HUES6 (cell line): ENCODE data around the gene ENTREP3.
"Not testable (repeated sequence)": the region's sequence is repeated elsewhere in the genome, so short reads cannot be mapped to it uniquely, and the experiment has no call there.

Experiments
- H3K27ac ChIP-seq: 2 replicates; pipeline ENCODE4 v1.7.0; 2013; ENCODE audit warnings: low read depth, mild to moderate bottlenecking, low read length, inconsistent platforms
- H3K27me3 ChIP-seq: 2 replicates; pipeline ENCODE4 v1.6.1; 2013; ENCODE audit warnings: low read length; ENCODE audit not compliant: control insufficient read depth, insufficient read depth
- H3K36me3 ChIP-seq: 2 replicates; pipeline ENCODE4 v1.6.1; 2013; ENCODE audit warnings: low read length; ENCODE audit not compliant: control insufficient read depth, insufficient read depth
- H3K4me1 ChIP-seq: 2 replicates; pipeline ENCODE4 v1.6.1; 2013; ENCODE audit warnings: low read length; ENCODE audit not compliant: control insufficient read depth, insufficient read depth
- H3K4me3 ChIP-seq: 2 replicates; pipeline ENCODE4 v1.5.1; 2013; ENCODE audit warnings: low read depth, low read length
- H3K9ac ChIP-seq: one replicate; pipeline ENCODE4 v1.6.1; 2013; ENCODE audit warnings: mild to moderate bottlenecking, low read length
- H3K9me3 ChIP-seq: 2 replicates; pipeline ENCODE4 v1.6.1; 2013; ENCODE audit warnings: low read depth, low read length; ENCODE audit not compliant: control insufficient read depth, insufficient read depth

The ENTREP3 gene

DNA sequence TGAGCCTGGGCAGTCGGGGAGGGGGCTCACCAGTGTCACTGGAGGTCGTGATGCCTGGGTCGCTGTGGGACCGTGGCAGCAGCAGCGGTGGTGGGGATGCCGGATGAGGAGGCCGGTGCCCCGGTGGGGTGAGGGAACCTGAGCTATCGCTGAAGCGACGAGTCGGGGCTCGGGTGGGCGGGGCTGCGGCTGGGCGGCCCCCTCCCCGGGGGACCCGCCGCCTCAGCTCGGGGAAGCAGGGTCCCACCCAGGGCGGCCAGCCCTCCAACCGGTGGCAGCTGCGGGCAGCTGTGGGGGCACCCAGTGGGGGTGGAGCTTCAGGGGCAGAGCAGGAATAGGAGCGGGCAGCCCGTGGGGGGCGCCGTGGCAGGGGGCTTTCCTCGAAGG lies 5.0 kb downstream of the ENTREP3 start:
- Histone ChIP-seq H3K4me3 (peak overlapping the region; percentile 64), H3K27me3 (peaks cover 12% of the 10 kb centered on the region; the same call in 1 of the 2 replicates), H3K9me3 (no peaks in the 10 kb centered on the region), H3K4me1 (peaks cover 21% of the 10 kb centered on the region), H3K36me3 (peaks cover 15% of the 10 kb centered on the region), H3K27ac (no peak overlapping the region), H3K9ac (peak overlapping the region; percentile 56)

- Histone ChIP-seq H3K36me3 (peaks cover 15% of the 10 kb centered on the region), H3K27ac (no peak overlapping the region), H3K9ac (no peak overlapping the region), H3K9me3 (no peaks in the 10 kb centered on the region), H3K4me3 (no peak overlapping the region), H3K27me3 (peaks cover 12% of the 10 kb centered on the region; the same call in 1 of the 2 replicates), H3K4me1 (peaks cover 15% of the 10 kb centered on the region; the same call in 1 of the 2 replicates)
Observed at GRCh38 chr1:155247667-155248553, 7.4 kb downstream of the ENTREP3 start.

GRCh38 chr1:155246796-155247195 lies 8.5 kb downstream of the ENTREP3 start:
- Histone ChIP-seq H3K27me3 (peaks cover 12% of the 10 kb centered on the region; the same call in 1 of the 2 replicates), H3K36me3 (peaks cover 15% of the 10 kb centered on the region), H3K4me1 (peaks cover 15% of the 10 kb centered on the region; the same call in 1 of the 2 replicates)
- H3K9me3 ChIP-seq, H3K9ac ChIP-seq, H3K4me3 ChIP-seq, H3K27ac ChIP-seq: not testable (repeated sequence)

- H3K9ac ChIP-seq = peak overlapping the region; percentile 75
- H3K4me1 ChIP-seq = peaks cover 11% of the 10 kb centered on the region; the same call in 1 of the 2 replicates
Observed at GRCh38 chr1:155245163-155245524, 10.1 kb downstream of the ENTREP3 start.

DNA sequence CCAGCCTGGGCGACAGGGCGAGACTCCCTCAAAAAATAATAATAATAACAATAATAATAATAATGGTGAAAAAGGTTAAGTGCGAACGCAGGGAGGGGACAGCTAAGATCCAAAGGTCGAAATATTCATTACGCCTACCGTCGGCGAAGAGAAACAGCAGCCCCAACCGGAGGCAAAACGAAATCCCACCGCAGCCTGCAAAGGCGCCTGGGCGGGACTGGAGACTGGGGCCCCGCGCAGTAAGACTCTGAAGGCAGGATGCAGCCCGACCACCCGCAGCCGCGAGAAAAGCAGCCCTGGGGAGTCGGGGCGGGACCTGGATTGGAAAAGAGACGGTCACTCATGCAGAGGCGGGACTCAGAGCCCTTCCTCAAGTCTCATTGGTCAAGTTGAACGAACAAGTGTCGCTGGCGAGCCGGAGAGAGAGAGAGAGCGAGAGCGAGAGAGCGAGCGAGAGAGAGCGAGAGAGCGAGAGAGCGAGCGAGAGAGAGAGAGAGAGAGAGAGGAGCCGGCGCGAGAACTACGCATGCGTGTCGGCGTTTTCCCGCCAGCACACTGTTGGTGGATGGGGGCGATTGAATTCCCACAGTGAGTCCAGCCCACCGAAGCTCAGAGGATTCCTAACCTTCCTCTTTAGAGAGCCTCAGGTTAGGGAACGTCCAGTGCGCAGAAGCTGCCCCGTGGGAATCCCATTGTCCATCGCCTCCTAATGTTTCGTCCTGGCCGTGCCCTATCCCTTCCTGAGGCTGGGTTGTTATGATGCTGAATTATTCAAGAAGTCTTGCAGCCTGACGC lies 10.7 kb downstream of the ENTREP3 start:
- Histone ChIP-seq H3K9ac (peak overlapping the region; percentile 75), H3K4me3 (peak overlapping the region; percentile 64), H3K27ac (no peak overlapping the region), H3K9me3 (no peaks in the 10 kb centered on the region), H3K36me3 (peaks cover 15% of the 10 kb centered on the region), H3K27me3 (peaks cover 12% of the 10 kb centered on the region; the same call in 1 of the 2 replicates), H3K4me1 (peaks cover 8% of the 10 kb centered on the region; the same call in 1 of the 2 replicates)

More at GRCh38 chr1:155245163-155245524, 10.1 kb downstream of the ENTREP3 start:
- H3K9me3 ChIP-seq = no peaks in the 10 kb centered on the region
- H3K27ac ChIP-seq = no peak overlapping the region
- H3K27me3 ChIP-seq = peaks cover 12% of the 10 kb centered on the region; the same call in 1 of the 2 replicates
- peaks cover 15% of the 10 kb centered on the region for H3K36me3 ChIP-seq
- H3K4me3 ChIP-seq = peak overlapping the region; percentile 64

GRCh38 chr1:155242805-155243358 lies 12.4 kb downstream of the ENTREP3 start:
- Histone ChIP-seq H3K36me3 (peaks cover 8% of the 10 kb centered on the region), H3K27me3 (peaks cover 12% of the 10 kb centered on the region; the same call in 1 of the 2 replicates), H3K4me1 (peaks cover 8% of the 10 kb centered on the region; the same call in 1 of the 2 replicates), H3K4me3 (peak overlapping the region; percentile 64), H3K9ac (peak overlapping the region; percentile 51), H3K27ac (no peak overlapping the region), H3K9me3 (no peaks in the 10 kb centered on the region)

DNA sequence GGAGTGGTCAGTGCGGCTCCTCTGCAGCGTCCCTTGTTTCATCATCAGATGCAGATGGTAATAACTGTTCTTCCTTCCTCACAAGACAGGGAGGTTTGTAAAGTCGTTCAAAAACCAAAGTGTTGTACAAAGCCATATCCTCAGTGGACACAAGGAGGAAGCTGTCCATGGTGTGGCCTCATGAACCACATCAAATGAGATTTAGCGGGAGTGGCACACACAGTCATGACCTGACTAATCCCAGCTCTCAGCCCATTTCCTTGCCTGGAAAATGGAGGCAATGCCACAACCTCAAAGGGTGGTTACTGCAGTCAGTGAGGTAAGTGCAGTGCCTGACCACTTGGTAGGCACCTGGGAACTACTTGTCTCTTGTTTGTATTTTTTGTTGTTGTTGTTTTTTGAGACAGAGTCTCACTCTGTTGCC lies 13.4 kb downstream of the ENTREP3 start:
- Histone ChIP-seq H3K27me3 (peaks cover 12% of the 10 kb centered on the region; the same call in 1 of the 2 replicates), H3K36me3 (peaks cover 4% of the 10 kb centered on the region; the same call in 1 of the 2 replicates), H3K4me1 (peaks cover 8% of the 10 kb centered on the region; the same call in 1 of the 2 replicates), H3K9me3 (no peaks in the 10 kb centered on the region), H3K27ac (no peak overlapping the region), H3K4me3 (no peak overlapping the region), H3K9ac (no peak overlapping the region)

DNA sequence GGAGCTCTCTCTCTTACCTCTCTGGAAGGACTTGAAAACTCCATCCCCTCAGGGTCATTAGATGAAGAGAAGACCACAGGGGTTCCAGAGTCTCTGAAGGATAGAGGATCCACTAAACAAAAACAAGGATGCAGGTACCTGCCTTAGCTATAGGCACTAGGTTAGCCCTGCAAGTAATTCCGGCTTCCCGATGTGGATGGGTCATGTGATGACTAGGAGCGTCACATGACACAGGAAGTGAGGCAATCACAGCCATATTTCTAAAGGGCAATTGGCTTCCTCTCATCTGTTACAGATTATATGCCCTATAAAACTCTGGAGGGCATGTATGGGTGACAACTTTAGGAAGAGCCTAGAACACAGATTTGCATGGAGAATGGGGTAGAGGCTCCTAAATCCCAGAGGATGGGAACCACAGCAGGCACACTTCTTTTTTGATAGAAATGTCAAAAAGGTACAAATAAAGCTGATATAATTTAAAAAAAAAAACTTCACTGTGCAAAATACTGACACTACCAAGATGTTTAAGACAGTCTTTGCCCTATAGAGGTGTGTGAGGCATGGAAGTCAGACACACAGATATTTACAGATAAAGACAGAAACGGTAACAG lies 14.1 kb downstream of the ENTREP3 start:
- peak overlapping the region; percentile 50 for H3K4me3 ChIP-seq
- H3K9me3 ChIP-seq = no peaks in the 10 kb centered on the region
- no peak overlapping the region for H3K27ac ChIP-seq
- H3K9ac ChIP-seq = no peak overlapping the region
- peaks cover 7% of the 10 kb centered on the region; the same call in 1 of the 2 replicates for H3K27me3 ChIP-seq
- H3K36me3 ChIP-seq = peaks cover 8% of the 10 kb centered on the region
- peaks cover 8% of the 10 kb centered on the region; the same call in 1 of the 2 replicates for H3K4me1 ChIP-seq

GRCh38 chr1:155236451-155236850 lies 18.8 kb downstream of the ENTREP3 start:
- Histone ChIP-seq H3K27ac (no peak overlapping the region), H3K36me3 (peaks cover 14% of the 10 kb centered on the region), H3K9ac (no peak overlapping the region), H3K9me3 (no peaks in the 10 kb centered on the region), H3K4me1 (no peaks in the 10 kb centered on the region), H3K4me3 (no peak overlapping the region), H3K27me3 (no peaks in the 10 kb centered on the region)

DNA sequence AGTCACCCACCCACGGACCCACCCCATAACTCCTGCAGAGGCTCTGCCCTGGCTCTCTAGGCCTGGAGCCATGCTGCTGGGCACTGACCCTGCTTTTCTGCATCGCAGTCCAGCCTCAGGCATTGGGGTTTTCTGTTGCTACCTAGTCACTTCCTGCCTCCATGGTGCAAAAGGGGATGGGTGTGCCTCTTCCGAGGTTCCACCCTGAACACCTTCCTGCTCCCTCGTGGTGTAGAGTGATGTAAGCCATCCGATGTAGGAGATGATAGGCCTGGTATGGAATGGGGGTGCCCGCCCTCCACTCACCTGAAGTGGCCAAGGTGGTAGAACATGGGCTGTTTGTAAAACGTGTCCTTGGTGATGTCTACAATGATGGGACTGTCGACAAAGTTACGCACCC lies 19.9 kb downstream of the ENTREP3 start:
- H3K36me3 ChIP-seq = peaks cover 14% of the 10 kb centered on the region
- H3K9ac ChIP-seq, H3K4me3 ChIP-seq, H3K27me3 ChIP-seq, H3K9me3 ChIP-seq, H3K27ac ChIP-seq, H3K4me1 ChIP-seq: not testable (repeated sequence)
